K562 (cell line): ENCODE results near the gene TNNT1. TPM values are rescaled to one million over a fixed set of nuclear protein-coding genes. Genes with fewer than 3 reads are reported as not detected.

ENCODE experiments used
- ATAC-seq: fragments of 200-7000 bp; cut with Tn5 transposase; 3 replicates; pipeline ENCODE4 v1.9.1; 2020; ENCODE audit warnings: moderate library complexity
- BruUV-seq: library from RNA; stranded (reverse); fragments of 400-500 nt; replicated peaks from 2 replicates; lab custom pipeline; 2021; lab: Mats Ljungman, UMichigan
- CTCF ChIA-PET: fragments of 300-600 bp; formaldehyde crosslinking; extraction: SDS; loops from one replicate; lab custom pipeline; 2021; ENCODE audit warnings: low intra/inter-chr PET ratio; lab: Yijun Ruan, JAX
- POLR2A ChIA-PET: fragments of 300-600, 350-650 bp; sonication (Branson Sonifier 250); formaldehyde crosslinking; extraction: SDS; loops from one replicate; lab custom pipeline; 2021; ENCODE audit warnings: antibody characterized with exemption, inconsistent platforms; lab: Yijun Ruan, JAX
- DNase-seq, 4 experiments: peaks; one replicate each; pipeline versions ENCODE4 v3.0.0 to v3.0.0-alpha.2; 2011 to 2018; ENCODE audit warnings: low spot score in 3 of 4, mixed read lengths in 3 of 4; ENCODE audit errors: extremely low read depth in 1 of 4
- FAIRE-seq: peaks from 2 replicates; lab custom pipeline; 2011; peaks lifted over from hg19 to GRCh38; lab: Jason Lieb, UNC
- H2AFZ ChIP-seq: 2 replicates; pipeline ENCODE4 v1.6.0; 2011; ENCODE audit warnings: low read depth, low read length, control low read depth, inconsistent platforms
- H3K27ac ChIP-seq: fragments of 200-600 bp; 3 replicates; pipeline ENCODE4 v1.8.0; 2011; ENCODE audit warnings: low read depth, mild to moderate bottlenecking, control low read depth, inconsistent platforms, low read length, moderate library complexity, mixed read lengths; ENCODE audit errors: extremely low read depth
- H3K27me3 ChIP-seq, 2 experiments: fragments of 300-600 bp in 1 of 2; 2 replicates in 1 of 2; 3 replicates in 1 of 2; pipeline versions ENCODE4 v1.6.0 to v1.8.0; 2011; ENCODE audit warnings: inconsistent platforms in 2 of 2, low read length in 2 of 2, mild to moderate bottlenecking in 1 of 2, mixed read lengths in 1 of 2, moderate library complexity in 1 of 2; ENCODE audit not compliant: control insufficient read depth in 2 of 2, insufficient read depth in 2 of 2
- H3K36me3 ChIP-seq: fragments of 300-600 bp; 3 replicates; pipeline ENCODE4 v1.8.0; 2011; ENCODE audit warnings: mild to moderate bottlenecking, low read length, inconsistent platforms; ENCODE audit not compliant: control insufficient read depth, insufficient read depth
- H3K4me1 ChIP-seq, 2 experiments: fragments of 200-600 bp in 1 of 2; replicated peaks in 1 of 2; 2 replicates in 1 of 2; 3 replicates in 1 of 2; pipeline versions ENCODE4 v1.5.1 to v1.8.0; 2011; ENCODE audit warnings: inconsistent platforms in 2 of 2, low read length in 2 of 2, mild to moderate bottlenecking in 1 of 2, mixed read lengths in 1 of 2, moderate library complexity in 1 of 2; ENCODE audit not compliant: control insufficient read depth in 2 of 2, insufficient read depth in 2 of 2
- H3K4me2 ChIP-seq: 2 replicates; pipeline ENCODE4 v1.6.1; 2011; ENCODE audit warnings: low read length, control low read depth, inconsistent platforms, mixed read lengths; ENCODE audit not compliant: insufficient read depth
- H3K4me3 ChIP-seq: fragments of 200-600 bp; sonication (generic), shearing (Covaris generic); 2 replicates; pipeline ENCODE4 v1.5.1; 2016; ENCODE audit warnings: control low read depth, inconsistent platforms
- H3K79me2 ChIP-seq: fragments of 200-600 bp; 3 replicates; pipeline ENCODE4 v1.8.0; 2011; ENCODE audit warnings: low read length, inconsistent platforms; ENCODE audit not compliant: control insufficient read depth, insufficient read depth
- H3K9ac ChIP-seq, 2 experiments: 2 replicates each; pipeline versions ENCODE4 v1.6.0 to v1.6.1; 2011; ENCODE audit warnings: low read depth in 2 of 2, low read length in 2 of 2, control low read depth in 1 of 2, inconsistent platforms in 1 of 2, mild to moderate bottlenecking in 1 of 2, mixed read lengths in 1 of 2; ENCODE audit not compliant: insufficient read depth in 1 of 2
- H3K9me1 ChIP-seq: one replicate; pipeline ENCODE4 v1.6.0; 2011; ENCODE audit warnings: inconsistent platforms, mild to moderate bottlenecking, low read length, moderate library complexity; ENCODE audit not compliant: control insufficient read depth, insufficient read depth
- H3K9me3 ChIP-seq: replicated peaks from 2 replicates; pipeline ENCODE4 v1.5.1; 2011; ENCODE audit warnings: low read depth, low read length, inconsistent platforms; ENCODE audit not compliant: control insufficient read depth, insufficient read depth
- H4K20me1 ChIP-seq: replicated peaks from 2 replicates; pipeline ENCODE4 v1.6.1; 2011; ENCODE audit warnings: low read length, inconsistent platforms, mixed read lengths; ENCODE audit not compliant: control insufficient read depth, insufficient read depth
- ETV6 ChIP-seq, 3 experiments: fragments of 150-350 bp in 1 of 3; sonication (generic) in 1 of 3; formaldehyde crosslinking in 1 of 3; IDR thresholded peaks; 2 replicates each; pipeline versions ENCODE4 v1.6.1 to v1.8.0; 2014 to 2022; ENCODE audit warnings: borderline replicate concordance in 2 of 3, low read depth in 2 of 3, antibody characterized with exemption in 1 of 3, low read length in 1 of 3, mild to moderate bottlenecking in 1 of 3, missing genetic modification reagents in 1 of 3
- PYGO2 ChIP-seq: fragments of 450-650 bp; IDR thresholded peaks from 2 replicates; pipeline ENCODE4 v1.6.1; 2016; ENCODE audit warnings: mild to moderate bottlenecking, missing genetic modification characterization, moderate library complexity, missing compliant biosample characterization
- ZNF668 ChIP-seq: fragments of 250-450 bp; sonication (Bioruptor Pico); IDR thresholded peaks from 2 replicates; pipeline ENCODE4 v1.8.0; 2022; ENCODE audit warnings: mild to moderate bottlenecking, inconsistent platforms
- WGBS: fragments of 100-300 bp; shearing (Covaris generic); methylation state at CpG from one replicate; pipeline ENCODE4 v1.1.6; 2016; ENCODE audit warnings: low coverage, mixed read lengths; ENCODE audit not compliant: insufficient coverage; ENCODE audit errors: missing lambda C conversion rate; 5-methylcytosine and 5-hydroxymethylcytosine counted together
- in situ Hi-C: fragments of 300-500 bp; cut with MboI; formaldehyde crosslinking; loops from 4 replicates; pipeline ENCODE4 v1.15.0; 2018; ENCODE audit warnings: inconsistent platforms, mixed read lengths
- intact Hi-C: fragments of 100-400 bp; cut with micrococcal nuclease; formaldehyde crosslinking; loops from 2 replicates; pipeline ENCODE4 v1.14.2; 2022
- polyA plus RNA-seq, 8 experiments: library from polyadenylated mRNA; depleted of rRNA in 4 of 8; stranded (reverse) in 5 of 8; unstranded in 3 of 8; fragments of >200 nt; fragmentation: Nextera tagmentation in 2 of 8; fragmentation: Illumina TruSeq in 1 of 8; extraction: Ambion mirVana in 2 of 8; extraction: Trizol in 1 of 8; gene quantifications; 2 replicates each; pipeline versions ENCODE4 v1.2.1 to v1.2.3, GENCODE V29; 2011 to 2014; ENCODE audit warnings: inconsistent platforms in 1 of 8, missing spikeins in 1 of 8
- total RNA-seq, 7 experiments: library from RNA; depleted of rRNA in 6 of 7; stranded (reverse); fragments of >200 nt in 6 of 7; fragmentation: Illumina TruSeq in 2 of 7; extraction: Trizol in 2 of 7; gene quantifications; 2 replicates each; pipeline versions ENCODE4 v1.2.1 to v1.2.3, GENCODE V29; 2011 to 2021; ENCODE audit warnings: low replicate concordance in 1 of 7
- TF ChIP-seq, protein P1 (sequence below): sonication (generic); formaldehyde crosslinking; IDR thresholded peaks from 2 replicates; pipeline ENCODE4 v1.8.1; 2023; ENCODE audit warnings: mild to moderate bottlenecking, missing genetic modification reagents
- TF ChIP-seq, protein P2 (sequence below): sonication (generic); formaldehyde crosslinking; IDR thresholded peaks from 2 replicates; pipeline ENCODE4 v1.8.0; 2022; ENCODE audit warnings: mild to moderate bottlenecking, missing genetic modification reagents
- TF ChIP-seq, protein P3 (sequence below): fragments of 250-450 bp; sonication (Bioruptor Pico); IDR thresholded peaks from 2 replicates; pipeline ENCODE4 v1.8.0; 2021; ENCODE audit warnings: borderline replicate concordance, mild to moderate bottlenecking, moderate library complexity; ENCODE audit not compliant: poor library complexity, severe bottlenecking

Gene TNNT1
- total and polyA plus RNA-seq, 9 of the 15 experiments (the other 6 are each of a cell fraction or from before 2014, with no cell fraction given), result 31.8 to 390 (median 227) TPM

DNA sequence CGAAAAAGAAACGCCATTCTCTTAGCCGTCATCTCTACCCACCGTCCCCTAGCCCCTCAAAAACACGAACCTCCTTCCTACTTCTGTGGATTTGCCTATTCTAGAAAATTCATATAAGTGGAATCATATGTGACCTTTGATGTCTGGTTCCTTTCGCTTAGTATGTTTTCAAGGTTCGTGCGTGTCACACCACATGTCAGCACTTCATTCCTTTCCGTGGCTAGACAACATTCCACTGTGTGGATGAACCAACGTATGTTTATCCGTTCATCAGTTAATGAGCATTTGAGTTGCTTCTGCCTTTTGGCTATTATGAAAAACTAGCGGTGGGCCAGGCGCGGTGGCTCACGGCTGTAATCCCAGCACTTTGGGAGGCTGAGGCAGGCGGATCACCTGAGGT, 17.6 kb downstream of the TNNT1 start:
- H3K9ac ChIP-seq, result no peak overlapping the region
- no peak overlapping the region for H3K4me3 ChIP-seq
- no peak overlapping the region for H2AFZ ChIP-seq
- FAIRE-seq (no peak), DNase-seq (no peak), ATAC-seq (no peak)
- no peaks in the 10 kb centered on the region for H3K27me3 ChIP-seq
- no peaks in the 10 kb centered on the region; the same call in 1 of the 2 replicates for H4K20me1 ChIP-seq
- 88% methylated on average over 15 of the region's 16 CpGs for WGBS
- ChIA-PET CTCF (no interaction called here), POLR2A (interaction anchor here (0.7 kb wide), 1 partner anchor 13 kb away, joined by 4 read pairs; no protein-coding TSS in a partner anchor)
- TF ChIP-seq PYGO2 (tag), result no peak
- TF ChIP-seq, protein P1, sequence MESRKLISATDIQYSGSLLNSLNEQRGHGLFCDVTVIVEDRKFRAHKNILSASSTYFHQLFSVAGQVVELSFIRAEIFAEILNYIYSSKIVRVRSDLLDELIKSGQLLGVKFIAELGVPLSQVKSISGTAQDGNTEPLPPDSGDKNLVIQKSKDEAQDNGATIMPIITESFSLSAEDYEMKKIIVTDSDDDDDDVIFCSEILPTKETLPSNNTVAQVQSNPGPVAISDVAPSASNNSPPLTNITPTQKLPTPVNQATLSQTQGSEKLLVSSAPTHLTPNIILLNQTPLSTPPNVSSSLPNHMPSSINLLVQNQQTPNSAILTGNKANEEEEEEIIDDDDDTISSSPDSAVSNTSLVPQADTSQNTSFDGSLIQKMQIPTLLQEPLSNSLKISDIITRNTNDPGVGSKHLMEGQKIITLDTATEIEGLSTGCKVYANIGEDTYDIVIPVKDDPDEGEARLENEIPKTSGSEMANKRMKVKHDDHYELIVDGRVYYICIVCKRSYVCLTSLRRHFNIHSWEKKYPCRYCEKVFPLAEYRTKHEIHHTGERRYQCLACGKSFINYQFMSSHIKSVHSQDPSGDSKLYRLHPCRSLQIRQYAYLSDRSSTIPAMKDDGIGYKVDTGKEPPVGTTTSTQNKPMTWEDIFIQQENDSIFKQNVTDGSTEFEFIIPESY (CRISPR knock-in tag), result peak; percentile 41; the same call in 1 of the 2 replicates
- peaks cover 0 to 14% of the 10 kb centered on the region in 2 experiments; a peak in 3 of 5 replicates for H3K4me1 ChIP-seq
- peaks cover 33% of the 10 kb centered on the region; the same call in 2 of the 3 replicates for H3K36me3 ChIP-seq
- no peak overlapping the region for H3K27ac ChIP-seq
- H3K9me3 ChIP-seq, result no peaks in the 10 kb centered on the region
- no peaks in the 10 kb centered on the region for H3K79me2 ChIP-seq
- BruUV-seq, result no TSS peak
- no peaks in the 10 kb centered on the region for H3K9me1 ChIP-seq
- H3K4me2 ChIP-seq, result no peak overlapping the region
- in situ Hi-C loops, result loop anchor here (25.0 kb wide), 1 partner anchor 506 kb away; the partner anchor contains the start of genes CCDC106, ZNF580 and ZNF581
- intact Hi-C loops, result no loop called here

DNA sequence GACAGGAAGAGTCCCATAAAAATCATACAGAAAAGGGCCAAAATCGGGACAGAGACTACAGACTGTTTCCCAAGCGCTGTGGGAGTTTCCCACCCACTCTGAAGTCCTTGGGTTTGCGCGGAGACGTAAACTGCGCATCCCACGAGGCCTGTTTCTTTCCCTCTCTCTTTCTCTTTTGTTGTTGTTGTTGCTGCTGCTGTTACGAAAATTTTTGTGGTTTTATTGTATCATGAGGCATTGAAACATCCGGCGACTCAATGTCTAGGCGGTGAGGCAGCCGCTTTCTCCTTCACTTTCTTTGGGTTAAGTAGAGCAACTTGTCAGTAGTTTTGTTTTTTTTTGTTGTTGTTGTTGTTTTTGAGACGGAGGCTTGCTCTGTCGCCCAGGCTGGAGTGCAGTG, 30.0 kb downstream of the TNNT1 start:
- Histone ChIP-seq H3K36me3 (peaks cover 6% of the 10 kb centered on the region; the same call in 1 of the 3 replicates), H3K9me3 (no peaks in the 10 kb centered on the region), H3K9me1 (peaks cover 4% of the 10 kb centered on the region), H2AFZ (no peak overlapping the region), H3K79me2 (peaks cover 33% of the 10 kb centered on the region), H3K27ac (no peak overlapping the region; the same call in 2 of the 3 replicates), H3K9ac (no peak overlapping the region), H3K4me1 (peaks cover 26 to 45% of the 10 kb centered on the region in 2 experiments), H4K20me1 (peaks cover 19% of the 10 kb centered on the region), H3K4me3 (no peak overlapping the region), H3K27me3 (no peaks in the 10 kb centered on the region), H3K4me2 (no peak overlapping the region)
- POLR2A ChIA-PET, result interaction anchor here (1.1 to 1.7 kb wide), 2 partner anchors 10 to 288 kb away, joined by 3 to 9 read pairs; partner anchors contain the start of gene UBE2S
- DNase-seq (no peak), FAIRE-seq (no peak), ATAC-seq (no peak)
- 84% methylated on average over 8 of the region's 14 CpGs for WGBS
- BruUV-seq, result no TSS peak
- TF ChIP-seq, protein P2, sequence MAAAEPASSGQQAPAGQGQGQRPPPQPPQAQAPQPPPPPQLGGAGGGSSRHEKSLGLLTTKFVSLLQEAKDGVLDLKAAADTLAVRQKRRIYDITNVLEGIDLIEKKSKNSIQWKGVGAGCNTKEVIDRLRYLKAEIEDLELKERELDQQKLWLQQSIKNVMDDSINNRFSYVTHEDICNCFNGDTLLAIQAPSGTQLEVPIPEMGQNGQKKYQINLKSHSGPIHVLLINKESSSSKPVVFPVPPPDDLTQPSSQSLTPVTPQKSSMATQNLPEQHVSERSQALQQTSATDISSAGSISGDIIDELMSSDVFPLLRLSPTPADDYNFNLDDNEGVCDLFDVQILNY (CRISPR knock-in tag), result no peak
- TF ChIP-seq, protein P3, sequence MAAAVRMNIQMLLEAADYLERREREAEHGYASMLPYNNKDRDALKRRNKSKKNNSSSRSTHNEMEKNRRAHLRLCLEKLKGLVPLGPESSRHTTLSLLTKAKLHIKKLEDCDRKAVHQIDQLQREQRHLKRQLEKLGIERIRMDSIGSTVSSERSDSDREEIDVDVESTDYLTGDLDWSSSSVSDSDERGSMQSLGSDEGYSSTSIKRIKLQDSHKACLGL (CRISPR knock-in tag), result no peak
- TF ChIP-seq ZNF668 (CRISPR knock-in tag) (no peak), ETV6 (IDR thresholded peaks at IDR 0.05; ENCODE audit: borderline replicate concordance in 1 of 2, low read depth in 2 of 2, low read length in 1 of 2) (no peak), ETV6 (CRISPR knock-in tag; IDR thresholded peaks at IDR 0.05; ENCODE audit: borderline replicate concordance) (no peak)
- in situ Hi-C loops, result no loop called here
- CTCF ChIA-PET, result no interaction called here
- intact Hi-C loops, result no loop called here
